Measurements from ENCODE around the gene TBRG4.
A peak's percentile ranks its signal among the peaks of the same experiment; 100 is the strongest.

The TBRG4 gene

DNA sequence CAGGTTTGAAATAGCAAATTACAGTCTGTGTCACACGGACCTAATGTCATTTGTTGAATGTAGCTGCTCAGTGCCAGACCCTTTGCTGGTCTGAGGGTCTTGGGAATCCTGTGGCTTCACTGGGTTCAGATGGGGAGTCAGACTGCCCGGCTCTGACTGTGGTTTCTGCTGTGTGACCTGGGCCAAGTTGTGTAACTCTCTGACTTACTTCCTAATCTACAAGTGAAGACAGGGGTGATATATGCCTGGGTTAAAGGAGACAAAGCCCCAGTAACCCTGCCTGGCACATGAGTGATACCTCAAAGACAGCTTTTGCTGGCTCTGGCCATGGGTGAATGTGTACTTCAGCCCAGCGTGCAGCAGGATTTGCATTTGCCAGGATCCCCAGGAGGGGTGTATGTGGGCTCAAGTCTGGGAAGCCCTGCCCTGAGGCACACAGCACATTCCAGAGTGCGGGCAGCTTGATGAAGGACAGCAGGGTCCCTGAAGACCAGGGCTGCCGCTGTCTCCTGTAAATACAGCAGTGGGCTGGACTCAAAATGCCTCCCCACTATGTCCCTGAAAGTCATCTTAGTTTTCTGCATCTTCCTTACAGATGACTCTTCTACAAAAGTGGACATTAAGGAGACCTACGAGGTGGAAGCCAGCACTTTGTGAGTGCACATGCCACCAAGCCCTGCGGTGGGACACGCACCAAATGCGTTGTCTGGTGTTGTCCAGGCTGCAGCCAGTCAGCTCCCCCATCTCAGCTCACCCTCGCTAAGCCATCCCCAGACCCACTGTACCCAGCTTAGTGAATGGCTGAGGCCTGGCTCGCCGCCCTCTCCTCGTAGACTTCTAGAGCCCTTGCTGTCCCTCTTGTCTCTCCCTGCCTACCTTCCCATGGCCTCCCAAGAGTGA is 39.1 kb downstream of the TBRG4 start:
- Histone ChIP-seq H3K27me3 (ENCODE audit: insufficient read depth, low read depth) (no peaks in the 10 kb centered on the region), H3K79me2 (ENCODE audit: insufficient read depth, low read depth) (no peaks in the 10 kb centered on the region; the same call in 1 of the 2 replicates), H3K36me3 (ENCODE audit: insufficient read depth) (peaks cover 20% of the 10 kb centered on the region; the same call in 1 of the 2 replicates), H3K4me3 (IDR thresholded peaks at IDR 0.05; ENCODE audit: insufficient read depth, low read depth, low read length) (no peak overlapping the region), H3K4me2 (no peak overlapping the region), H3K9ac (no peak overlapping the region), H4K20me1 (ENCODE audit: insufficient read depth) (peaks cover 5% of the 10 kb centered on the region; the same call in 1 of the 2 replicates), H2AFZ (ENCODE audit: low read depth) (no peak overlapping the region), H3K27ac (no peak overlapping the region), H3K4me1 (ENCODE audit: low read depth, poor library complexity, severe bottlenecking) (no peaks in the 10 kb centered on the region)
- TF ChIP-seq, protein P1, sequence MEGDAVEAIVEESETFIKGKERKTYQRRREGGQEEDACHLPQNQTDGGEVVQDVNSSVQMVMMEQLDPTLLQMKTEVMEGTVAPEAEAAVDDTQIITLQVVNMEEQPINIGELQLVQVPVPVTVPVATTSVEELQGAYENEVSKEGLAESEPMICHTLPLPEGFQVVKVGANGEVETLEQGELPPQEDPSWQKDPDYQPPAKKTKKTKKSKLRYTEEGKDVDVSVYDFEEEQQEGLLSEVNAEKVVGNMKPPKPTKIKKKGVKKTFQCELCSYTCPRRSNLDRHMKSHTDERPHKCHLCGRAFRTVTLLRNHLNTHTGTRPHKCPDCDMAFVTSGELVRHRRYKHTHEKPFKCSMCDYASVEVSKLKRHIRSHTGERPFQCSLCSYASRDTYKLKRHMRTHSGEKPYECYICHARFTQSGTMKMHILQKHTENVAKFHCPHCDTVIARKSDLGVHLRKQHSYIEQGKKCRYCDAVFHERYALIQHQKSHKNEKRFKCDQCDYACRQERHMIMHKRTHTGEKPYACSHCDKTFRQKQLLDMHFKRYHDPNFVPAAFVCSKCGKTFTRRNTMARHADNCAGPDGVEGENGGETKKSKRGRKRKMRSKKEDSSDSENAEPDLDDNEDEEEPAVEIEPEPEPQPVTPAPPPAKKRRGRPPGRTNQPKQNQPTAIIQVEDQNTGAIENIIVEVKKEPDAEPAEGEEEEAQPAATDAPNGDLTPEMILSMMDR (conservative IDR thresholded peaks at IDR 0.05; ENCODE audit: low read depth, low read length): no peak

DNA sequence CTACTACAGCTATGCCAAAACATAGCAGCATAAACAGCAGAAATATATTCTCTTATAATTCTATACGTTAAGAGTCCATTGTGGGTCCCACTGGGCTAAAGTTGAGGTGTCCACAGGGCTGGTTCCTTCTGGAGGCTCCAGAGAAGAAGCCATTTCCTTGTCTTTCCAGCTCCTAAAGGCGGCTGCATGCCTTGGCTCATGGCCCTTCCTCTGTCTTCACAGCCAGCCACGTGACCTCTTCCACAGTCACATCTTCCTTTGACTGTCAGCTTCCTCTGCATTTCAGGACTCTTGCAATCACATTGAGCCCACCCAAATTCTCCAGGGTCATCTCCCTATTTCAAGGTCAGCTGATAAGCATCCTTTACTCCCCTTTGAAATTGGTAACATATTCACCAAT is 40.0 kb downstream of the TBRG4 start:
- Histone ChIP-seq H4K20me1 (ENCODE audit: insufficient read depth) (peaks cover 7% of the 10 kb centered on the region; the same call in 1 of the 2 replicates), H3K36me3 (ENCODE audit: insufficient read depth) (peaks cover 20% of the 10 kb centered on the region; the same call in 1 of the 2 replicates), H3K79me2 (ENCODE audit: insufficient read depth, low read depth) (no peaks in the 10 kb centered on the region; the same call in 1 of the 2 replicates), H3K4me2 (no peak overlapping the region), H3K4me1 (ENCODE audit: low read depth, poor library complexity, severe bottlenecking) (no peaks in the 10 kb centered on the region), H3K27me3 (ENCODE audit: insufficient read depth, low read depth) (no peaks in the 10 kb centered on the region), H2AFZ (ENCODE audit: low read depth) (no peak overlapping the region), H3K9ac (no peak overlapping the region), H3K4me3 (IDR thresholded peaks at IDR 0.05; ENCODE audit: insufficient read depth, low read depth, low read length) (no peak overlapping the region), H3K27ac (no peak overlapping the region)
- TF ChIP-seq, protein P1 (conservative IDR thresholded peaks at IDR 0.05; ENCODE audit: low read depth, low read length): no peak

DNA sequence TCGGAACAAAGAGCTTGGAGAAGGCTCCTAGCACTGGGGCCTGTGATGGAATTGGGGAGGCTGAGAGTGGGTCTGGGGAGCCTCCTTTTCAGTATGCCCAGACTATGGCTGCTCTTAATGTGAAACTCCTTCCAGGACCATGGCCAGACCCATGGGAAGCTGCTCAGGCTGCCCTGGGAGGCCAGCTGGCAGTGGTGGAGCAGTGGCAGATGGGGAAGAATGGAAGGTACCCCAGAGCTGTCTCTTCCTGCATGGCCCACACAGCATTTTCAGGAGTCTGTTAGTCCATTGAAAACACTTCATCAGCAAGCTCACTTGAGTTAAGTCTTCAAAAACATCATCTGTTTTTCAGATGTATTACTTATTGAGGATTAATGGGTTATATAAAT is 41.2 kb downstream of the TBRG4 start:
- no peaks in the 10 kb centered on the region; the same call in 1 of the 2 replicates for H3K79me2 ChIP-seq (ENCODE audit: insufficient read depth, low read depth)

GRCh38 chr7:45069444-45070253 is 41.8 kb downstream of the TBRG4 start:
- TF ChIP-seq, protein P1 (conservative IDR thresholded peaks at IDR 0.05; ENCODE audit: low read depth, low read length): 0 out of 2 replicates have a peak, but pooled peaks have one; percentile 31
- Histone ChIP-seq H3K79me2 (ENCODE audit: insufficient read depth, low read depth) (no peaks in the 10 kb centered on the region; the same call in 1 of the 2 replicates), H3K36me3 (ENCODE audit: insufficient read depth) (peaks cover 8% of the 10 kb centered on the region; the same call in 1 of the 2 replicates), H3K4me3 (IDR thresholded peaks at IDR 0.05; ENCODE audit: insufficient read depth, low read depth, low read length) (no peak overlapping the region), H3K27ac (no peak overlapping the region), H3K27me3 (ENCODE audit: insufficient read depth, low read depth) (no peaks in the 10 kb centered on the region), H4K20me1 (ENCODE audit: insufficient read depth) (peaks cover 7% of the 10 kb centered on the region; the same call in 1 of the 2 replicates), H3K4me2 (no peak overlapping the region), H3K9ac (no peak overlapping the region), H2AFZ (ENCODE audit: low read depth) (no peak overlapping the region), H3K4me1 (ENCODE audit: low read depth, poor library complexity, severe bottlenecking) (no peaks in the 10 kb centered on the region)

More for the DNA sequence above, 41.2 kb downstream of the TBRG4 start:
- Histone ChIP-seq H2AFZ (ENCODE audit: low read depth) (no peak overlapping the region), H3K4me3 (IDR thresholded peaks at IDR 0.05; ENCODE audit: insufficient read depth, low read depth, low read length) (no peak overlapping the region), H3K27me3 (ENCODE audit: insufficient read depth, low read depth) (no peaks in the 10 kb centered on the region), H3K4me1 (ENCODE audit: low read depth, poor library complexity, severe bottlenecking) (no peaks in the 10 kb centered on the region), H3K27ac (no peak overlapping the region), H3K4me2 (no peak overlapping the region), H3K36me3 (ENCODE audit: insufficient read depth) (peaks cover 13% of the 10 kb centered on the region; the same call in 1 of the 2 replicates), H4K20me1 (ENCODE audit: insufficient read depth) (peaks cover 7% of the 10 kb centered on the region; the same call in 1 of the 2 replicates), H3K9ac (no peak overlapping the region)
- TF ChIP-seq, protein P1 (conservative IDR thresholded peaks at IDR 0.05; ENCODE audit: low read depth, low read length): no peak
